Stimulated activated CD8-positive, alpha-beta memory T cell treated with anti-CD3 and anti-CD28 coated beads, Interleukin-4, amount 100 ng/mL, for 4 hours (primary cell): Measurements from ENCODE around the gene OPA1.

Experiments used
- DNase-seq, 2 donors: peaks; one replicate each; pipeline ENCODE4 v3.0.0-alpha.2; 2020; ENCODE audit warnings: low read depth in 2 of 2, low spot score in 1 of 2

Gene OPA1

DNA sequence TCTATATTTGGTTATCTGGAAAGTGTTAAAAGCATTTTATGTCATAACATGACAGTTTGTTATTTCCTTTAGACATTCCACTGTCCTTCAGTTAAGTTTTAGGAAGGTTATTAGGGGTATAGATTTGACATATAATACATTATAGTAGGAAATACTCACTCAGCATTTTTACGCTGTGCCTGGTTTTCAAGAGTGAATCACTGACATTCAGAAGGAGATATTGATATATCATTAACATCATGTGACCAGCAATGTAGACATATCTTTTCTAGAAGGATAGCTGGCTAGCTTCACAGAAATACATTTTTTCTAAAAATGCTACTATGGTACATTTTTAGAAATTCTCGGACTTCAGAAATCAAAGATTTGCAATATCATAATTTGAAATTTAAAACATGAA, 57.6 kb downstream of the OPA1 start:
- no peak for DNase-seq

GRCh38 chr3:193655831-193656433, 62.9 kb downstream of the OPA1 start:
- DNase-seq = no peak

GRCh38 chr3:193656445-193656844, 63.4 kb downstream of the OPA1 start:
- DNase-seq = no peak

DNA sequence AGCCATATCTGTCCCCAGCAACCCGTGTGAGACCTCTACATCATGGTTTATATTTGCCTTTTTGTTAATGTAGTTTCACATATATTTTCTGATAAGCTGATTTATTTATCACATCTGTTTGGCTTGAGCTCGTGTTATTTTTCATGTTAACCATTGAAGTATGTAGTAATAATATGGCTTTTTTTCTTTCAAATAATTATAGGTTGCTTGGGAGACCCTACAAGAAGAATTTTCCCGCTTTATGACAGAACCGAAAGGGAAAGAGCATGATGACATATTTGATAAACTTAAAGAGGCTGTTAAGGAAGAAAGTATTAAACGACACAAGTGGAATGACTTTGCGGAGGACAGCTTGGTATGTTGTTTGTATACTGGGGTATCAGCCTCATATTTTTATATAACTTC, 63.9 kb downstream of the OPA1 start:
- no peak for DNase-seq

GRCh38 chr3:193660171-193660570, 67.2 kb downstream of the OPA1 start:
- DNase-seq = no peak

DNA sequence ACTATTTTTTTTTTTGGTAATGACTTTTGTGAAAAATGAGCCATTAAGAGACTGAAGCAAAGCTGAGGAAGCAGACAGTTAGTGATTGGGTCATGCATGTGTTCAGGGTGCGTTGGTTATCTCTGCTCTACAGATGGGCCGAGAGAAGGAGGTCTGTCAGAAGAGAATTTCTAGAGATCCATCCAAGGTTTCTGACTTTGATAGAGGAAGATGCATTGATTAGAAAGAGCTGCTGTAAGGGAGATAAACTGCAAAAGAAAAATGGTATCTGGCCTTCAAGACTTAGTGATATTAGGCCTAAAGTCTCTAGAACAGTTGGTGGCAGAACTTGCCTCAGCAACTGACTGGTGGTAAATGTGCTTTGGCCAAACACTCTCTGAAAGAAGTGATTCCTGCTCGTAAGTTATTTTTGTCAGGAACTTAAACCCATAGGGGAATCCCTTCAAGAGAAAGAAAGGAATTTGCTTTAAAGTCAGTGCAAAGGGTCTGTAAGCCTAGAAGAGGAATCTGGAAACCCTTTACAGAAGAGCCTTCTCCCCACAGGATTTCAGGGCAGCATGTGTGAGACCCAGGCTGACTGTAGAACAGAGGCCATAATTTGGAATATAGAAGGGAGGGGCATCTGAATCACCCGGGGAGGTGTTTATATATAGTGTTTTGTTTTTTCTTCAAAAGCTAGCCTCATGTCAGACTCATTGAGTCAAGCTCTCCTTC, 67.8 kb downstream of the OPA1 start:
- DNase-seq = no peak

DNA sequence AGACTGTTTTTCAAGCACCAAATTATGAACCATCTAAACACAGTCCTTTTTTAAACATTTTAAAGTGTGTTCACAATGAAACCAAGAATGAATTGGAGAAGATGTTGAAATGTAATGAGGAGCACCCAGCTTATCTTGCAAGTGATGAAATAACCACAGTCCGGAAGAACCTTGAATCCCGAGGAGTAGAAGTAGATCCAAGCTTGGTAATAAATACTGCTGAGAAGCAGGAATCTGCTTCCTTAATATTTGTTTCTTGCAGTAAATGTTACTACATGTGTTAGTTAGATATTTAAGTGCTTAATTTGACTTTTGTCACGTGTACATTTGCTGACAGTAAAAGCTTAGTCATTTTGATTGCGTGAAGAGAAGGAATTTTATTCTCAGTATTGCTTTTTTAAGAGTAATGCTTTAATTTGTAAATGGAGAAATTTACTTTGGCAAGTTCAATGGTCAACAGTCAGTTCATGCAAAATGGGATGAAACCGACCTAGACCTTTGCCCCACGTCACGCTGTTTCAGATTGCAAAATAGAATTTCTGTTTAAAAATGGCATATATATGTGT, 69.8 kb downstream of the OPA1 start:
- no peak for DNase-seq

- DNase-seq = no peak
These were observed 72.5 kb downstream of the OPA1 start for GRCh38 chr3:193665370-193665989.

DNA sequence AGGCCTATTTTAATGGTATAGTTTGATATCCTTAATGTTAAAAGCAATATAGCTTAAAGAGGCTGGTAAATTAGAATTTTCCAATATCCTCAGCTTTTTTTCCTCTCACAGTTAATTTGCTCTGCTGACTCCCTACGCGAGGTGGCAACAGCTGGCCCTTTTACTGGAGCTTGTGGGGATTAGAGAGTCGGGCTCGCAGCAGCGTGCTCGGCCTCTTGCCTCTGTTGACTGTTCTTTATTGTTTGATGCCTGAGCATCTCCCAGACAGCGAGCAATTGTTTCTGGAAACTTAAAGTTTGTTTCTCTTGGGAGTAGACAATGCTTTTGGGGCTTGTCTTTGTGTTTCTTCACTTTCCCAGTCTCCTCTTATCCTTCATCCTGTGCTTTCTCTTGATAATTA, 80.8 kb downstream of the OPA1 start:
- no peak for DNase-seq

- DNase-seq = no peak
These were observed 81.7 kb downstream of the OPA1 start for GRCh38 chr3:193674714-193675113.

DNA sequence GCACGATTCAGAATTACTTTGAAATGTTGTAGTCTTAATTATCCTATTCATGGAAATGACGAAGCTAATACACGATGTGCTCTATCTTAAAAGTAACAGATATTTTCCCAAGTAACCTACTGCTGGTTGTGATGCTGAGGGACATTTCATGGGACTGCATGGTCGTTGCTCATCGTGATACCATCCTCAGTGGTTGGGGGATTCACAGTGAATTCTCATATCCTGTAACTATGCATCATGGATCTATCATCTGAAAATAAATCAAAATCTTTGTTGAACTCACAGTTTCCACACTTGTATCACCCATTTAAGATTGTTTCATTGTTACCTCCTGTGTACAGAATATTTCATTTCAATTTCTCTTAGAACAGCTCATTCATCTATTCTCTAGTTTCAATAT, 84.7 kb downstream of the OPA1 start:
- no peak for DNase-seq

GRCh38 chr3:193680220-193680619, 87.2 kb downstream of the OPA1 start:
- DNase-seq = no peak

DNA sequence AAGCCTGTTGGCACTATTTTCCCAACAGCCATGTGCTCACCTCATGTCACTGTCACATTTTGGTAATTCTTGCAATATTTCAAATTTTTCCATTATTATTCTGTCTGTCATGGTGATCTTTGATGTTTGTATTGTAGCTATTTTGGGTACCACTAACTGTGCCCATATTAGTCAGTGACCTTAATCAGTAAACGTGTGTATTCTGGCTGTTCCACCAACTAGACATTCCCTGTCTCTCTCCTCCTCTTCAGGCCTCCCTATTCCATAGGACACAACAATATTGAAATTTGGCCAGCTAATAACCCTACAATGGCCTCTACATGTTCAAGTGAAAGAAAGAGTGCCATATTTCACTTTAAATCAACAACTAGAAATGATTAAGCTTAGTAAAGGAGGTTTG, 88.6 kb downstream of the OPA1 start:
- DNase-seq = no peak

DNA sequence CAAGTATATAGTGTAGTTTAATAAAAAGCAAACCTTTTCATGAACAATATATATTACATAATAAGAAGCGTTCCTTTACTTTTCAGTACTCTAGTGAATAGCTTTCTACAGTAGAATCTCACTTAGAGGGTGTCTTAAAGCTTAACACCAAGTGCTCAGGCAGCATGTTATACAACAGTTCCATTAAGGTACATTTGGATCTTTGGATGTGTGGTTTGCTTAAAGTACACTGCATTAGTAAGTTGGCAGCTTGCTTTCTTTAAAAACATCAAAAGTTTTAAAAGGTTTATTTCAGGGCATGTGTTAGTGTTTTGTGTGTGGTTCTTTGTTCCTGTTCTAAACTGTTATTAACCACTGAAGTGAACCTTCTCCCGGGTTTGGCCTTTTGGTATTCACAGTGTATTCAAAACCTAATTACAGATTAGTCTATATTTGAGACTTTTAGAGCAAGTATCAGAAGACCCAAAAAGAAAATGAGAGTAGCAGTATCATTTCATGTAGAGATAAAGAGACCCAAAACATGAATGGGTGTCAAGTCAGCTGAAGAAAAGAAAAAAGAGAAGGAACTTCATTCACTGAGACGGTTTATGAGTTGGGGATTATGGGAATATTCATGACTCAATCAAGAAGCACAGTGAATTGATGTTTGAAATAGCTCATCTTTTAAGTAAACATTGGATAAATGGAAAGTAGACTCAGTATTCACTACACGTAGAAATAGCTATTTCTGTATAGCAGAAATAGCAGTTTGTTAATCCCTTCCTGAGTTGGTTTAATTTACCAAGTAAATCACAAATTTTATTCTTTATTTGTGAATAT, 93.9 kb downstream of the OPA1 start:
- no peak for DNase-seq

GRCh38 chr3:193688834-193689714, 96.1 kb downstream of the OPA1 start:
- no peak for DNase-seq

DNA sequence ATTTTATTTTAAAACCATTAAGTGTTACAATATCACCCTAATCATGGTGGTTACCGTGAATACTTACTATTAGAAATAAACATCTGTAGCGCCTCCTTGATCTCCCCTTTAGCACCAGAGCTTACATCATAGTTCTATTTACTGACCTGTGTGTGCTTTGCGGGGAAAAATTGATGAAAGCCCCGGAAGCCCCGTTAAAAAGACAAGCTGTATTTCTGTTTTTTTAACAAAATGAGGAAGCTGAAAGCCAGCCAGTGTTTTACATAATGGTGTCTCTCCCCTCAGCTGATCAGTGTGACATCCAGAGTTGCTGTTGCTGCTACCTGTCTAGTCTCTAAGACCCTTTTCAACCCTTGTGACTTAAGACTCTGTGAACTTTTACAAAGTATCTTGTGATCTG, 100.8 kb downstream of the OPA1 start:
- no peak for DNase-seq

- no peak for DNase-seq
These were observed 109.1 kb downstream of the OPA1 start for GRCh38 chr3:193701953-193702635.

DNA sequence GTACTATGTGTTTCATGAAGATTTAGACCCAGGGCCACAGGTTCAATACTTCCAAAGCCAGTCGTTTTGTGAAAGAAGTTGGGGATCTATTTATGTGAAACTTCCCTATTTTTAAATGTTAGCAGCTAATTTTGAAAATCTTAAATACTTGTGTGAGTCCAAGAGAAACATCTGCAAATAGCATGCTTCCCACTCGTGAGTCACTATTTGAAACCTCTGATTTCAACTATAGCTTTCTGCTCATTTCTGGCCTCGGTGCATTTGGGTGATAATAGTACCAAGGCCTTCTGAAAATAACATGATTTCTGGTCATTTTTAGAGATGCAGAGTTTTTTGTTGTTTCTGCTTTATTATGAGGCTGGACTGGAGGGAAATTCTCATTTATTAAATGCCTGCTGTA, 110.0 kb downstream of the OPA1 start:
- no peak for DNase-seq

DNA sequence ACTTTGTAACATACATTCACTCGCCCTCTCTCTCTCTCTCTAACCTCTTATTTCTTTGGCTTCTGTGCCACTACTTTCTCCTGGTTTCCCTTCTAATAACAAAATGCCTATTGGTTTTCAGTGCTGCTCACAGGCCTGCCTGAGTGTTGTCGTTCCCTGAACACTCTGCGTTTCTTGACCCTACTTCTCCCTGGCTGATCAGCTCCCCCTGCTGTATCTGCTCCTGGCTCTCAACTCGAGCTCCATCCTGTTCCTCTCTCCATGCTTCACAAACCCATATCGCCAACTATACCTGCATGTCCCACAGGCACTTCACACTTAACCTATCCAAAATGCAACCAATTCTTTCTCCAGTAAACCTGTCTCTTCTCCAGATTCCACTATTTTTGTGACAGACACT, 111.4 kb downstream of the OPA1 start:
- no peak for DNase-seq

DNA sequence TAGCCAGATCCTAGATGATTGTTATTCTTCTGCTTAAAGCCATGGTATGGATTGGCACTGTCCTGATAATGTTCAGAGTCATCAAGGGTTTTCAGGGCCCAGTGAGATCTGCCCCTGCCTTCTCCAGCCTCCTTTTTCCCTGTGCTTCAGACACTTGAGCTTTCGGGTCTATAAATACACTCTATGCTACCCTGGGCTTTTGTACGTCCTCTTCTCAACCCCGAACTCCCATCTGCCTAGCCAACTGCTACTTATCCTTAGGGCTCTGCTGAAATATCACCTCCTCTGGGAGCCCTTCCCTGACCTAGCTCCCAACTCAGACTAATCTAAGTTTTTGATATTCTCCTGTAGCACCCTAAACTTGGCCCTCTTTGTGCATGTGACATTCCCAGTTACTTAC, 115.3 kb downstream of the OPA1 start:
- DNase-seq = no peak
